Spleen (tissue), 7 donors: ENCODE measurements around the gene FAT1.

ENCODE experiments used
- POLR2A ChIP-seq, 3 donors: fragments of 450-650 bp; IDR thresholded peaks; one replicate each; pipeline ENCODE4 v1.5.1; 2017; ENCODE audit warnings: antibody characterized with exemption in 3 of 3, mild to moderate bottlenecking in 1 of 3
- POLR2AphosphoS5 ChIP-seq, 3 donors: sonication (generic); formaldehyde crosslinking; IDR thresholded peaks; one replicate each; pipeline ENCODE4 v1.5.1; 2017; ENCODE audit warnings: antibody characterized with exemption in 3 of 3
- TF ChIP-seq, protein P1 (sequence below), 11 experiments: fragments of 200-600 bp in 7 of 11; fragments of 450-650 bp in 4 of 11; sonication (generic) in 4 of 11; IDR thresholded peaks in 8 of 11; conservative IDR thresholded peaks in 3 of 11; 1 replicate in 7 of 11; 2 replicates in 4 of 11; pipeline versions ENCODE4 v1.4.0 to v1.8.0; 2016 to 2021; ENCODE audit warnings: antibody characterized with exemption in 11 of 11, inconsistent platforms in 4 of 11, mild to moderate bottlenecking in 1 of 11
- donor health status: DM: no; HTN: no; CAD: no; lungs with moderate emphysema.
- donor health status: DM: no; HTN: no; CAD: no.
- donor health status: DM: no; HTN: no; CAD: no.

DNA sequence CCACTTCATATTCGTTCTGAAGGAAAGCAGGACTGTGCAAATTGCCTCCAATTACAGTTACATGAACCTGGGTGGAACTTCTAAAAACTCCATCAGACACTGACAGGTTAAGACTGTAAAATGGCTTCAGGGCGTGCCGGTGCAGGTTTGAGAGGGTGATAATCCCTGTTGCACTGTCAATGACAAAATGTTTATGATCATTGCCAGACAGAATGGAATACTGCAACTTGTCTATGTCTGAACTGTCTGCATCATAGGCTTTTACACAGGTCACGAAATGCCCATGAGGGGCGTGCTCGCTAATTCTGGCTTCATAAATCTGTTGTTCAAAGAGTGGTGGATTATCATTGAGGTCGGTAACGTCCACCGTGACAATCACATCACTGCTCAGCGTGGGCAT, 104.6 kb downstream of the FAT1 start:
- TF ChIP-seq, protein P1, sequence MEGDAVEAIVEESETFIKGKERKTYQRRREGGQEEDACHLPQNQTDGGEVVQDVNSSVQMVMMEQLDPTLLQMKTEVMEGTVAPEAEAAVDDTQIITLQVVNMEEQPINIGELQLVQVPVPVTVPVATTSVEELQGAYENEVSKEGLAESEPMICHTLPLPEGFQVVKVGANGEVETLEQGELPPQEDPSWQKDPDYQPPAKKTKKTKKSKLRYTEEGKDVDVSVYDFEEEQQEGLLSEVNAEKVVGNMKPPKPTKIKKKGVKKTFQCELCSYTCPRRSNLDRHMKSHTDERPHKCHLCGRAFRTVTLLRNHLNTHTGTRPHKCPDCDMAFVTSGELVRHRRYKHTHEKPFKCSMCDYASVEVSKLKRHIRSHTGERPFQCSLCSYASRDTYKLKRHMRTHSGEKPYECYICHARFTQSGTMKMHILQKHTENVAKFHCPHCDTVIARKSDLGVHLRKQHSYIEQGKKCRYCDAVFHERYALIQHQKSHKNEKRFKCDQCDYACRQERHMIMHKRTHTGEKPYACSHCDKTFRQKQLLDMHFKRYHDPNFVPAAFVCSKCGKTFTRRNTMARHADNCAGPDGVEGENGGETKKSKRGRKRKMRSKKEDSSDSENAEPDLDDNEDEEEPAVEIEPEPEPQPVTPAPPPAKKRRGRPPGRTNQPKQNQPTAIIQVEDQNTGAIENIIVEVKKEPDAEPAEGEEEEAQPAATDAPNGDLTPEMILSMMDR (IDR thresholded peaks at IDR 0.05 in 8 of 11, conservative IDR thresholded peaks at IDR 0.05 in 3 of 11): no peak
- TF ChIP-seq POLR2A (IDR thresholded peaks at IDR 0.05) (no peak), POLR2AphosphoS5 (IDR thresholded peaks at IDR 0.05) (no peak)
